ENCODE data around the gene PER3. TPM values are rescaled to one million over a fixed set of nuclear protein-coding genes. Genes with fewer than 3 reads are reported as not detected.

Gene PER3
- total RNA-seq, 4 donors from 2014 or later = 3.8 to 23.9 (median 12.9) TPM

DNA sequence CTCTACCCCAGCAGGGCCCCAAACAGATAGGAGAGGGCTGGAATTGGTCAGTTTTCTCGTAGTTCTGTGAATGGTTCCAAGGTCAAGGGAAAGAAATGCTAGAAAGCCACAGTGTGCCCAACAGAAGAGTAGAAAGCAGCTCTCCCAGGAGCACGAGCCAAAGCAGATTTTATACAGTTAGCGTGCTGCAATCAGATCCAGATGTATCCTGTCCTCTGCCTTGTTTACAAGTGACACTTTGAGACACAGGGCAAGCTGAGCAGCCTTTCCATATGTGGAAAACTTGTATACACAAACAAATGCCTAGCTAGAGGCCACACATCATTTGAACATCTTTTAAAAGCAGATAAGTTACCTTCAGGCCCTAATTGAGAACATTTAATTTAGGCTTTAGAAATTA, 6.5 kb upstream of the PER3 start:
- Histone ChIP-seq H3K36me3 (peaks cover 0 to 36% (median 11%) of the 10 kb centered on the region in 4 donors), H3K4me1 (peaks cover 1 to 20% (median 6%) of the 10 kb centered on the region in 4 donors), H3K27ac (no peak overlapping the region), H3K9me3 (no peaks in the 10 kb centered on the region), H3K27me3 (no peaks in the 10 kb centered on the region), H3K4me3 (no peak overlapping the region)
- 71% methylated on average over 3 of the region's 3 CpGs; no CpG with 5 or more reads in 1 of the 2 donors for WGBS, 2 donors (ENCODE audit: low coverage in 1 of 2)
- DNase-seq = no peak
- no peak for TF ChIP-seq EP300 (IDR thresholded peaks at IDR 0.05; ENCODE audit: low read depth)
- no peak for TF ChIP-seq POLR2AphosphoS5 (IDR thresholded peaks at IDR 0.05)
- TF ChIP-seq, protein P1, sequence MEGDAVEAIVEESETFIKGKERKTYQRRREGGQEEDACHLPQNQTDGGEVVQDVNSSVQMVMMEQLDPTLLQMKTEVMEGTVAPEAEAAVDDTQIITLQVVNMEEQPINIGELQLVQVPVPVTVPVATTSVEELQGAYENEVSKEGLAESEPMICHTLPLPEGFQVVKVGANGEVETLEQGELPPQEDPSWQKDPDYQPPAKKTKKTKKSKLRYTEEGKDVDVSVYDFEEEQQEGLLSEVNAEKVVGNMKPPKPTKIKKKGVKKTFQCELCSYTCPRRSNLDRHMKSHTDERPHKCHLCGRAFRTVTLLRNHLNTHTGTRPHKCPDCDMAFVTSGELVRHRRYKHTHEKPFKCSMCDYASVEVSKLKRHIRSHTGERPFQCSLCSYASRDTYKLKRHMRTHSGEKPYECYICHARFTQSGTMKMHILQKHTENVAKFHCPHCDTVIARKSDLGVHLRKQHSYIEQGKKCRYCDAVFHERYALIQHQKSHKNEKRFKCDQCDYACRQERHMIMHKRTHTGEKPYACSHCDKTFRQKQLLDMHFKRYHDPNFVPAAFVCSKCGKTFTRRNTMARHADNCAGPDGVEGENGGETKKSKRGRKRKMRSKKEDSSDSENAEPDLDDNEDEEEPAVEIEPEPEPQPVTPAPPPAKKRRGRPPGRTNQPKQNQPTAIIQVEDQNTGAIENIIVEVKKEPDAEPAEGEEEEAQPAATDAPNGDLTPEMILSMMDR (IDR thresholded peaks at IDR 0.05) = no peak
- TF ChIP-seq POLR2A (IDR thresholded peaks at IDR 0.05) = no peak
- in situ Hi-C loops (cut with MboI; ENCODE audit: low pct_ligation_motif_present in 1 of 4, low pct_unique_long_range_greater_than_20kb in 1 of 4, low sequenced_read_pairs in 3 of 4) (no loop called here), intact Hi-C loops (cut with DNase I; ENCODE audit: low total_unique reads) (no loop called here)

DNA sequence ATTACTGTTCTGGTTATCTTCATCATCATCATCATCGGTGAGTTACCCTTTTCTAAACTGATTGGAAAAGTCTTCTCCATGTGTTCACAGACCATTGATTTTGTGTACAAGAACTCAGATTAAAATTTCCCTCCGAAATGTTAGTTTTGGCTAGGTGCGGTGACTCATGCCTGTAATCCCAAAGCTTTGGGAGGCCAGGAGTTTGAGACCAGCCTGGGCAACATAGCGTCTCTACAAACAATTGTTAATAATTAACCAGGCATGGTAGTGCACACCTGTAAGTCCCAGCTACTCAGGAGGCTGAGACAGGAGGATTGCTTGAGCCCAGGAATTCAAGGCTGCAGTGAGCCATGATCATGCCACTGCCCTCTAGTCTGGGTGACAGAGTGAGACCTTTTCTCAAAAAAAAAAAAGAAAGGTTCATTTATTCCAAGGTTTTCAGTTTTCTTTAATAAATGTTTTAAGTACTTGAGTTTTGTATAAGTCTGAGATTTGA, 5.9 kb upstream of the PER3 start:
- H3K36me3 ChIP-seq = peaks cover 0 to 36% (median 11%) of the 10 kb centered on the region in 4 donors
- intact Hi-C loops (cut with DNase I; ENCODE audit: low total_unique reads) (no loop called here), in situ Hi-C loops (cut with MboI; ENCODE audit: low pct_ligation_motif_present in 1 of 4, low pct_unique_long_range_greater_than_20kb in 1 of 4, low sequenced_read_pairs in 3 of 4) (no loop called here)
- WGBS, 2 donors (ENCODE audit: low coverage in 1 of 2) = 78 to 83% methylated on average over 4 of the region's 4 CpGs
- peaks cover 0 to 20% (median 10%) of the 10 kb centered on the region in 4 donors for H3K4me1 ChIP-seq
- DNase-seq = no peak
- no peak overlapping the region for H3K27ac ChIP-seq
- H3K9me3 ChIP-seq = no peaks in the 10 kb centered on the region
- H3K27me3 ChIP-seq = no peaks in the 10 kb centered on the region
- TF ChIP-seq POLR2AphosphoS5 (IDR thresholded peaks at IDR 0.05) (no peak), POLR2A (IDR thresholded peaks at IDR 0.05) (no peak), EP300 (IDR thresholded peaks at IDR 0.05; ENCODE audit: low read depth) (no peak)
- TF ChIP-seq, protein P1 (IDR thresholded peaks at IDR 0.05) = no peak
- no peak overlapping the region for H3K4me3 ChIP-seq

DNA sequence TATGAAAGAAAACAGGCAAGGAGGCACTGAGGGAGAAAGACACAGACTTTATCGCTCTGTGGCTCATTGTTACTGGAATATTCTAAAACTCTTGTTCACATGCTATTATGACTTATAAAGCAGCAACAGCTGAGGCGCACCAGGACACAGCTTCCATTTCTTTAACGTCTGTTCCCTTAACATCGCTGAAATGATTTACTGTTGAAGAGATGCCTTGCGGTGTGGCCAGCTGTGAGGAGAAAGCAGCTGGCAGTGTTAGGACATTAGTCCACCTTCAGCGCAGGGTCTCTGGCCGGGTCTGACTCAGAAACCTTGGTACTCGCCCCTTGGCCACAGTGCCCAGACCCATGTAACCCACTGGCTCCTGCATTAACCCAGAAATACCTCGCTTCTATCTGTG, 3.1 kb upstream of the PER3 start:
- Histone ChIP-seq H3K27ac (no peak overlapping the region), H3K27me3 (no peaks in the 10 kb centered on the region), H3K4me1 (peaks cover 0 to 37% (median 13%) of the 10 kb centered on the region in 4 donors), H3K36me3 (peaks cover 0 to 36% (median 11%) of the 10 kb centered on the region in 4 donors), H3K4me3 (no peak overlapping the region), H3K9me3 (no peaks in the 10 kb centered on the region)
- in situ Hi-C loops (cut with MboI; ENCODE audit: low pct_ligation_motif_present in 1 of 4, low pct_unique_long_range_greater_than_20kb in 1 of 4, low sequenced_read_pairs in 3 of 4) (no loop called here), intact Hi-C loops (cut with DNase I; ENCODE audit: low total_unique reads) (no loop called here)
- no peak for DNase-seq
- no peak for TF ChIP-seq POLR2A (IDR thresholded peaks at IDR 0.05)
- no peak for TF ChIP-seq POLR2AphosphoS5 (IDR thresholded peaks at IDR 0.05)
- TF ChIP-seq, protein P1 (IDR thresholded peaks at IDR 0.05) = no peak
- TF ChIP-seq EP300 (IDR thresholded peaks at IDR 0.05; ENCODE audit: low read depth) = no peak
- 94 to 100% methylated on average over 2 to 9 of the region's 9 CpGs for WGBS, 2 donors (ENCODE audit: low coverage in 1 of 2)

DNA sequence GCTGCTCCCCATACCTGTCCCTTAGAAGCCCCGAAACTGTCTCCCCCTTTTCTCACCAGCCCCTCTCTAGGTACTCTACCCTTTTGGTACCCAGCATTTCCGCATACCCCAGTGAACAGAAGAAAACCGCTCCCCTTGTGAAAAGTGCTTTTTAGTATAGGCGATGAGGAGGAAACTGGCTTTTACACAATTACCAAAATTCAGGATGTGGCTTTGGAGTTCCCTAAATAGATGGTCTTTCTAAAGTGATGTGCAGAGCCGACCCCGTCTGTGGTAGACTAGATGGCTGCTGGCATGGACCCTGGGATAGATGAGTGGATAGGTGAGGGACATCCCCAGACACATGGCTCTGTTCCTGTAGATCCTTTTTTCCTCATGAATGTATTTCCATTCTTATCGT, 2.6 kb upstream of the PER3 start:
- Histone ChIP-seq H3K4me1 (peaks cover 0 to 41% (median 15%) of the 10 kb centered on the region in 4 donors), H3K36me3 (peaks cover 0 to 36% (median 11%) of the 10 kb centered on the region in 4 donors), H3K27me3 (no peaks in the 10 kb centered on the region), H3K9me3 (no peaks in the 10 kb centered on the region), H3K4me3 (no peak overlapping the region), H3K27ac (peak overlapping the region in 3 of 4 donors; percentile 86 to 92 (median 90))
- TF ChIP-seq EP300 (IDR thresholded peaks at IDR 0.05; ENCODE audit: low read depth) (no peak), POLR2A (IDR thresholded peaks at IDR 0.05) (no peak), POLR2AphosphoS5 (IDR thresholded peaks at IDR 0.05) (no peak)
- TF ChIP-seq, protein P1 (IDR thresholded peaks at IDR 0.05) = no peak
- 63 to 70% methylated on average over 4 to 7 of the region's 7 CpGs for WGBS, 2 donors (ENCODE audit: low coverage in 1 of 2)
- in situ Hi-C loops (cut with MboI; ENCODE audit: low pct_ligation_motif_present in 1 of 4, low pct_unique_long_range_greater_than_20kb in 1 of 4, low sequenced_read_pairs in 3 of 4) (no loop called here), intact Hi-C loops (cut with DNase I; ENCODE audit: low total_unique reads) (no loop called here)
- no peak for DNase-seq
